ENCODE measurements around the gene RGS7BP.

Gene RGS7BP

GRCh38 chr5:64628901-64629300 is 123.1 kb downstream of the RGS7BP start:
- in situ Hi-C loops (cut with MboI; ENCODE audit: low pct_unique_long_range_greater_than_20kb, low sequenced_read_pairs, unreplicated experiment) = loop anchor here (25.0 kb wide), 1 partner anchor 858 kb away; the partner anchor contains the start of gene ADAMTS6
- DNase-seq (ENCODE audit: low spot score) = no peak
- TF ChIP-seq CTCF (IDR thresholded peaks at IDR 0.05; ENCODE audit: extremely low read depth, insufficient read depth, missing control alignments) = no peak

- in situ Hi-C loops (cut with MboI; ENCODE audit: low pct_unique_long_range_greater_than_20kb, low sequenced_read_pairs, unreplicated experiment) = loop anchor here (5.0 to 25.0 kb wide), 2 partner anchors 157 to 857 kb away; partner anchors contain the start of gene ADAMTS6
- DNase-seq (ENCODE audit: low spot score) = no peak
- no peak for TF ChIP-seq CTCF (IDR thresholded peaks at IDR 0.05; ENCODE audit: extremely low read depth, insufficient read depth, missing control alignments)
These were observed 124.0 kb downstream of the RGS7BP start for GRCh38 chr5:64629841-64630240.

GRCh38 chr5:64632251-64632650 is 126.4 kb downstream of the RGS7BP start:
- no peak for TF ChIP-seq CTCF (IDR thresholded peaks at IDR 0.05; ENCODE audit: extremely low read depth, insufficient read depth, missing control alignments)
- in situ Hi-C loops (cut with MboI; ENCODE audit: low pct_unique_long_range_greater_than_20kb, low sequenced_read_pairs, unreplicated experiment) = loop anchor here (5.0 to 25.0 kb wide), 2 partner anchors 155 to 855 kb away; partner anchors contain the start of gene ADAMTS6
- no peak for DNase-seq (ENCODE audit: low spot score)

- in situ Hi-C loops (cut with MboI; ENCODE audit: low pct_unique_long_range_greater_than_20kb, low sequenced_read_pairs, unreplicated experiment) = loop anchor here (5.0 to 25.0 kb wide), 2 partner anchors 152 to 852 kb away; partner anchors contain the start of gene ADAMTS6
- TF ChIP-seq CTCF (IDR thresholded peaks at IDR 0.05; ENCODE audit: extremely low read depth, insufficient read depth, missing control alignments) = peak; percentile 68
- DNase-seq (ENCODE audit: low spot score) = peak; percentile 11
These were observed 129.3 kb downstream of the RGS7BP start for GRCh38 chr5:64634997-64635686.

GRCh38 chr5:64637144-64637543 is 131.3 kb downstream of the RGS7BP start:
- in situ Hi-C loops (cut with MboI; ENCODE audit: low pct_unique_long_range_greater_than_20kb, low sequenced_read_pairs, unreplicated experiment) = loop anchor here (25.0 kb wide), 1 partner anchor 850 kb away; the partner anchor contains the start of gene ADAMTS6
- DNase-seq (ENCODE audit: low spot score) = no peak

More at GRCh38 chr5:64637144-64637543, 131.3 kb downstream of the RGS7BP start:
- TF ChIP-seq CTCF (IDR thresholded peaks at IDR 0.05; ENCODE audit: extremely low read depth, insufficient read depth, missing control alignments) = no peak

Data from GM13977 (cell line).